Inferior parietal cortex (tissue), 1 donor: Measurements from ENCODE around the gene OR2V2.

ENCODE experiments used
- DNase-seq: peaks from one replicate; pipeline ENCODE4 v3.0.0-alpha.2; 2016; ENCODE audit errors: extremely low spot score

Gene OR2V2

GRCh38 chr5:181190711-181191525 lies 43.5 kb downstream of the OR2V2 start:
- no peak for DNase-seq

- peak; percentile 94 for DNase-seq
These were observed 44.3 kb downstream of the OR2V2 start for GRCh38 chr5:181191526-181192336.

GRCh38 chr5:181192337-181193046 lies 45.1 kb downstream of the OR2V2 start:
- DNase-seq = no peak

- DNase-seq = no peak
These were observed 46.3 kb downstream of the OR2V2 start for GRCh38 chr5:181193656-181194055.

GRCh38 chr5:181194489-181195248 lies 47.3 kb downstream of the OR2V2 start:
- no peak for DNase-seq

- no peak for DNase-seq
These were observed 47.9 kb downstream of the OR2V2 start for GRCh38 chr5:181195249-181195761.

GRCh38 chr5:181197326-181197951 lies 50.1 kb downstream of the OR2V2 start:
- no peak for DNase-seq

GRCh38 chr5:181198106-181198685 lies 50.8 kb downstream of the OR2V2 start:
- no peak for DNase-seq

- DNase-seq = no peak
These were observed 51.6 kb downstream of the OR2V2 start for GRCh38 chr5:181198905-181199519.

- no peak for DNase-seq
These were observed 52.7 kb downstream of the OR2V2 start for GRCh38 chr5:181199881-181200638.

- no peak for DNase-seq
These were observed 53.4 kb downstream of the OR2V2 start for GRCh38 chr5:181200816-181201215.

GRCh38 chr5:181203093-181203711 lies 55.8 kb downstream of the OR2V2 start:
- no peak for DNase-seq

- no peak for DNase-seq
These were observed 56.4 kb downstream of the OR2V2 start for GRCh38 chr5:181203777-181204112.

GRCh38 chr5:181204113-181204825 lies 56.9 kb downstream of the OR2V2 start:
- no peak for DNase-seq

GRCh38 chr5:181204826-181205760 lies 57.7 kb downstream of the OR2V2 start, which contains the start of gene TRIM7:
Gene TRIM7, minus strand, starts transcription at chr5:181205196. Its CDS starts 86 bp downstream, at chr5:181205110.
- no peak for DNase-seq

- DNase-seq = peak; percentile 56
These were observed 58.6 kb downstream of the OR2V2 start for GRCh38 chr5:181205761-181206649.
